Gastrocnemius medialis (tissue), 4 donors: Measurements from ENCODE around the gene SEC24B. TPM values are rescaled to one million over a fixed set of nuclear protein-coding genes. Genes with fewer than 3 reads are reported as not detected.
A peak's percentile ranks its signal among the peaks of the same experiment; 100 is the strongest.
"Not testable (repeated sequence)": the region's sequence is repeated elsewhere in the genome, so short reads cannot be mapped to it uniquely, and the experiment has no call there.

Source experiments
- ATAC-seq, 2 donors: fragments of 150-250 bp; one replicate each; pipeline ENCODE4 v1.9.1; 2016
- DNase-seq, 2 donors: peaks; one replicate each; pipeline ENCODE4 v3.0.0-alpha.2; 2019
- H3K27ac ChIP-seq, 4 donors: fragments of 200-600 bp; sonication (generic); 1 replicate in 1 of 4; 2 replicates in 3 of 4; pipeline ENCODE4 v1.5.1; 2016 to 2018; ENCODE audit warnings: mild to moderate bottlenecking in 2 of 4, moderate library complexity in 1 of 4
- H3K27me3 ChIP-seq, 3 donors: fragments of 200-600 bp; sonication (generic) in 2 of 3; 1 replicate in 1 of 3; 2 replicates in 2 of 3; pipeline versions ENCODE4 v1.5.1 to v1.6.0; 2016 to 2019; ENCODE audit warnings: mild to moderate bottlenecking in 1 of 3, moderate library complexity in 1 of 3
- H3K36me3 ChIP-seq, 2 donors: fragments of 200-600 bp; sonication (generic) in 1 of 2; one replicate each; pipeline ENCODE4 v1.5.1; 2017 to 2018
- H3K4me1 ChIP-seq, 2 donors: fragments of 200-600 bp; sonication (generic) in 1 of 2; one replicate each; pipeline ENCODE4 v1.5.1; 2016 to 2017; ENCODE audit warnings: mild to moderate bottlenecking in 2 of 2
- H3K4me3 ChIP-seq, 4 donors: fragments of 200-600 bp; sonication (generic) in 3 of 4; 1 replicate in 1 of 4; 2 replicates in 3 of 4; pipeline ENCODE4 v1.5.1; 2016 to 2019; ENCODE audit warnings: mild to moderate bottlenecking in 2 of 4
- H3K9me3 ChIP-seq, 3 donors: fragments of 200-600 bp; sonication (generic) in 2 of 3; 1 replicate in 1 of 3; 2 replicates in 2 of 3; pipeline ENCODE4 v1.5.1; 2016 to 2019
- CTCF ChIP-seq, 5 experiments: fragments of 450-650 bp in 3 of 5; fragments of 200-600 bp in 2 of 5; sonication (generic) in 2 of 5; IDR thresholded peaks in 4 of 5; conservative IDR thresholded peaks in 1 of 5; 1 replicate in 4 of 5; 2 replicates in 1 of 5; pipeline ENCODE4 v1.5.1; 2016 to 2019; ENCODE audit warnings: antibody characterized with exemption in 5 of 5, mild to moderate bottlenecking in 3 of 5, moderate library complexity in 3 of 5
- POLR2A ChIP-seq, 2 donors: fragments of 450-650 bp; IDR thresholded peaks; one replicate each; pipeline ENCODE4 v1.6.1; 2017; ENCODE audit warnings: antibody characterized with exemption in 2 of 2, mild to moderate bottlenecking in 2 of 2, moderate library complexity in 2 of 2
- in situ Hi-C, 4 donors: fragments of 200-750 bp; cut with MboI; loops; one replicate each; pipeline versions ENCODE4 v1.15.0 to v1.8.0; 2017; ENCODE audit warnings: low sequenced_read_pairs in 4 of 4
- intact Hi-C: fragments of 100-400 bp; cut with DNase I; formaldehyde crosslinking; loops from one replicate; pipeline ENCODE4 v1.15.1; 2023; ENCODE audit warnings: low total_unique reads
- total RNA-seq, 4 donors: library from RNA; depleted of rRNA; stranded (reverse); fragments of >200 nt; gene quantifications; one replicate each; pipeline versions ENCODE4 v1.1.0 to v1.2.3, GENCODE V29; 2016

Gene SEC24B
- total RNA-seq, 4 donors from 2014 or later = 29.6 to 93.4 (median 42.9) TPM

- Histone ChIP-seq H3K27me3 (peaks cover 6 to 26% (median 10%) of the 10 kb centered on the region in 3 donors), H3K4me1 (peaks cover 6 to 22% of the 10 kb centered on the region in 2 donors), H3K36me3 (no peaks in the 10 kb centered on the region), H3K27ac (no peak overlapping the region), H3K9me3 (no peaks in the 10 kb centered on the region), H3K4me3 (no peak overlapping the region)
- intact Hi-C loops (no loop called here), in situ Hi-C loops (no loop called here)
- TF ChIP-seq CTCF (IDR thresholded peaks at IDR 0.05 in 4 of 5, conservative IDR thresholded peaks at IDR 0.05 in 1 of 5) = no peak
- no peak for TF ChIP-seq POLR2A (IDR thresholded peaks at IDR 0.05)
- DNase-seq (no peak), ATAC-seq (no peak)
Measured at GRCh38 chr4:109557433-109557832, 123.8 kb downstream of the SEC24B start.

- Histone ChIP-seq H3K4me1 (peaks cover 6 to 22% of the 10 kb centered on the region in 2 donors), H3K27me3 (peaks cover 6 to 26% (median 10%) of the 10 kb centered on the region in 3 donors)
- DNase-seq, H3K27ac ChIP-seq, in situ Hi-C loops, intact Hi-C loops, H3K9me3 ChIP-seq, H3K36me3 ChIP-seq, H3K4me3 ChIP-seq, ATAC-seq: not testable (repeated sequence)
Measured at GRCh38 chr4:109558095-109558494, 124.5 kb downstream of the SEC24B start.

- peak overlapping the region; percentile 46 to 86 (median 60) for H3K4me3 ChIP-seq
- H3K36me3 ChIP-seq = no peaks in the 10 kb centered on the region
- ATAC-seq = peak; percentile 21 to 22
- no peaks in the 10 kb centered on the region for H3K9me3 ChIP-seq
- intact Hi-C loops (no loop called here), in situ Hi-C loops (no loop called here)
- no peak for DNase-seq
- H3K4me1 ChIP-seq = peaks cover 6 to 22% of the 10 kb centered on the region in 2 donors
- peaks cover 6 to 26% (median 10%) of the 10 kb centered on the region in 3 donors for H3K27me3 ChIP-seq
- no peak for TF ChIP-seq CTCF (IDR thresholded peaks at IDR 0.05 in 4 of 5, conservative IDR thresholded peaks at IDR 0.05 in 1 of 5)
- TF ChIP-seq POLR2A (IDR thresholded peaks at IDR 0.05) = no peak
- H3K27ac ChIP-seq = peak overlapping the region; percentile 59 to 82 (median 71)
Measured at GRCh38 chr4:109559625-109559982, 126.0 kb downstream of the SEC24B start.

- H3K9me3 ChIP-seq = no peaks in the 10 kb centered on the region
- H3K36me3 ChIP-seq = no peaks in the 10 kb centered on the region
- in situ Hi-C loops (no loop called here), intact Hi-C loops (loop anchor here (2.0 kb wide), 1 partner anchor 127 kb away; the partner anchor contains the start of gene SEC24B)
- H3K27ac ChIP-seq = peak within 1 kb of the TSS; percentile 59 to 82 (median 71)
- peak within 1 kb of the TSS; percentile 46 to 86 (median 60) for H3K4me3 ChIP-seq
- no peak for TF ChIP-seq CTCF (IDR thresholded peaks at IDR 0.05 in 4 of 5, conservative IDR thresholded peaks at IDR 0.05 in 1 of 5)
- TF ChIP-seq POLR2A (IDR thresholded peaks at IDR 0.05) = peak; percentile 36 to 56
- DNase-seq (peak; percentile 44 to 66), ATAC-seq (peak; percentile 79 to 84)
- peaks cover 6 to 26% (median 10%) of the 10 kb centered on the region in 3 donors for H3K27me3 ChIP-seq
- peaks cover 6 to 22% of the 10 kb centered on the region in 2 donors for H3K4me1 ChIP-seq
Measured at GRCh38 chr4:109559983-109560686, 126.5 kb downstream of the SEC24B start, which contains the start of gene MCUB. Gene MCUB (plus strand): TSS chr4:109560246. CDS start chr4:109560338, 92 bp downstream.

GRCh38 chr4:109560687-109561461 is 127.3 kb downstream of the SEC24B start:
- ATAC-seq (peak; percentile 64 to 66), DNase-seq (no peak)
- intact Hi-C loops = loop anchor here (2.0 kb wide), 1 partner anchor 128 kb away; the partner anchor contains the start of gene SEC24B

More at GRCh38 chr4:109560687-109561461, 127.3 kb downstream of the SEC24B start:
- in situ Hi-C loops = no loop called here
- H3K27me3 ChIP-seq = peaks cover 6 to 26% (median 10%) of the 10 kb centered on the region in 3 donors
- no peaks in the 10 kb centered on the region for H3K9me3 ChIP-seq
- H3K27ac ChIP-seq = peak overlapping the region; percentile 59 to 82 (median 71)
- peak in 1 of 2 donors; percentile 9 for TF ChIP-seq POLR2A (IDR thresholded peaks at IDR 0.05)
- TF ChIP-seq CTCF (IDR thresholded peaks at IDR 0.05 in 4 of 5, conservative IDR thresholded peaks at IDR 0.05 in 1 of 5) = no peak
- H3K4me1 ChIP-seq = peaks cover 6 to 22% of the 10 kb centered on the region in 2 donors
- H3K4me3 ChIP-seq = peak overlapping the region; percentile 46 to 86 (median 60)
- no peaks in the 10 kb centered on the region for H3K36me3 ChIP-seq
